Stimulated activated CD8-positive, alpha-beta memory T cell treated with anti-CD3 and anti-CD28 coated beads, Interleukin-12 subunit alpha, Interleukin-12 subunit beta, amount 100 ng/mL, for 4 hours (primary cell): ENCODE measurements around the gene PNMA3.
"Not testable (repeated sequence)": the region's sequence is repeated elsewhere in the genome, so short reads cannot be mapped to it uniquely, and the experiment has no call there.

Experiments
- DNase-seq: peaks from one replicate; pipeline ENCODE4 v3.0.0-alpha.2; 2020; ENCODE audit warnings: low read depth

Gene PNMA3, protein sequence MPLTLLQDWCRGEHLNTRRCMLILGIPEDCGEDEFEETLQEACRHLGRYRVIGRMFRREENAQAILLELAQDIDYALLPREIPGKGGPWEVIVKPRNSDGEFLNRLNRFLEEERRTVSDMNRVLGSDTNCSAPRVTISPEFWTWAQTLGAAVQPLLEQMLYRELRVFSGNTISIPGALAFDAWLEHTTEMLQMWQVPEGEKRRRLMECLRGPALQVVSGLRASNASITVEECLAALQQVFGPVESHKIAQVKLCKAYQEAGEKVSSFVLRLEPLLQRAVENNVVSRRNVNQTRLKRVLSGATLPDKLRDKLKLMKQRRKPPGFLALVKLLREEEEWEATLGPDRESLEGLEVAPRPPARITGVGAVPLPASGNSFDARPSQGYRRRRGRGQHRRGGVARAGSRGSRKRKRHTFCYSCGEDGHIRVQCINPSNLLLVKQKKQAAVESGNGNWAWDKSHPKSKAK

DNA sequence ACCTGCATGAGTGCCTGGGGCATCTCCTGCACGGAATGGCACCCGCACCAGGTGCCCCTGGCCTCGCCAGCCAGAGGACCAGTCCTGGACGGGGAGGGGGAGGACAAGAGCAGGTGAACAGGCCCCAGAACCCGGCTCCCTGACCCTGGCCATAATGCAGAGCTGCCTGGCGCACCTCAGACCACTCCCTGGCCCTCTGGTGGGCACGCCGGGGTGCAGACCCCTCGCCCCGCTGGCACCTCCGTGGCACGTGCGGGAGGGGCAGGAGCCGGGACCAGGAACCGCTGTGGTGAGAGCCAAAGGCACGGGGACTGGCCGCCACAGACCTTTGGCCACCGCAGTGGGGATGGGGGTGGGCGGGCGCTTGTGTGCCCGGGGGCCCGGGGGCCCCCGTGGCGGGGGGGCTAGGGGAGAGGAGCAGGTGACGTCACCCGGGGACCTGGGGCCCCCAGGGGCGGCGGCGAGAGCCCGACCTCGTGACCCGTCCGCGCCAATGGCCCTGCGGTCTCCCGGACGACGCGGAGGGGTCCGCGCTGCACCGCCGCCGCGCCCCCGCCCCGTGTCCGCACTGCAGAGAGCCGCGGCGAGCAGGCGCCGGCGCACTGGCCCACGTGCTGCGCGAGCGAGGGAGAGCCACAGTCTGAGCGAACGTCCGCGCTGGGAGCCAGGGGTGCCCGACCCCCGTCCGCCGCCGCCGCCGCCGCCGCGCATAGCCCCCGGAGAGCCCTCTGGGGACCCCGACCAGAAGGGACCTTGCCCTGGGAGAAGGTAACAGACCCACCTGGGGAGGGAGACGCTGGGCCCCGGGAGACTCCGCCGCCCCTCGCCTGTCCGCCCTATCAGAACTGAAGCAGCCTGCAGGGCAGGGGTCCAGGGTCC lies at the start of gene PNMA3:
Gene PNMA3, plus strand, starts transcription at position 600 of the 879 bp plus-strand sequence. CDS start 586 bp downstream, outside the sequence.
- DNase-seq, result no peak

DNA sequence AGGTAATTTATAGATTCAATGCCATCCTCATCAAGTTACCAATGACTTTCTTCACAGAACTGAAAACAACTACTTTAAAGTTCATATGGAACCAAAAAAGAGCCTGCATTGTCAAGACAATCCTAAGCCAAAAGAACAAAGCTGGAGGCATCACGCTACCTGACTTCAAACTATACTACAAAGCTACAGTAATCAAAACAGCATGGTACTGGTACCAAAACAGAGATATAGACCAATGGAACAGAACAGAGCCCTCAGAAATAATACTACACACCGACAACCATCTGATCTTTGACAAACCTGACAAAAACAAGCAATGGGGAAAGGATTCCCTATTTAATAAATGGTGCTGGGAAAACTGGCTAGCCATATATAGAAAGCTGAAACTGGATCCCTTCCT lies 39.1 kb upstream of the PNMA3 start:
- DNase-seq, result not testable (repeated sequence)

DNA sequence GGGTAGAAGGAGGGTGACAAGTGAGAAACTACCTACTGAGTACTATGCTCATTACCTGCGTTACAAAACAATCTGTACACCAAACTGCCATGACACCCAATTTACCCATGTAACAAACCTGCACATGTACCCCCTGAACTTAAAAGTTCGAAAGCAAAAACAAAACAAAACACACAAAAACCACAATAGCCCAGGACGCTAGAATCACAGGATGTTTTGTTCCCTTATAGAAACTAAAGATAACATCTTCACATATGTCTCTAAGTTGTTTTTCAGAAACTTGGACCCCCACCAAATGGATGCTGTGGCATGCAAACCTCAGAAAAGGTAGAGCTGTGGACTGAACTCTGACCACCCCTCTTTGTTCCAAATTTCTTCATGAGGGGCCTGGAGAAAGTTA lies 37.1 kb upstream of the PNMA3 start:
- no peak for DNase-seq

DNA sequence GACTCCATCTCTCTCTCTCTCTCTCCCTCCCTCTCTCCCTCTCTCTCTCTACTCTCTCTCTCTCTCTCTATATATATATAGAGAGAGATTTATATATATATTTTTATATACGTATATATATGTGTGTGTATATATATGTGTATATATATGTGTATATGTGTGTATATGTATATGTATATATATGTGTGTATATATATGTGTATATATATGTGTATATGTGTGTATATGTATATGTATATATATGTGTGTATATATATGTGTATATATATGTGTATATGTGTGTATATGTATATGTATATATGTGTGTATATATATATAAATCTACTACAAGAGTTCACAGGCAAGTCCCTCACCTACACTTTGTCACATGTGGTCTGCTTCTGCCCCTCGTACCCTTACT lies 29.8 kb upstream of the PNMA3 start:
- not testable (repeated sequence) for DNase-seq

DNA sequence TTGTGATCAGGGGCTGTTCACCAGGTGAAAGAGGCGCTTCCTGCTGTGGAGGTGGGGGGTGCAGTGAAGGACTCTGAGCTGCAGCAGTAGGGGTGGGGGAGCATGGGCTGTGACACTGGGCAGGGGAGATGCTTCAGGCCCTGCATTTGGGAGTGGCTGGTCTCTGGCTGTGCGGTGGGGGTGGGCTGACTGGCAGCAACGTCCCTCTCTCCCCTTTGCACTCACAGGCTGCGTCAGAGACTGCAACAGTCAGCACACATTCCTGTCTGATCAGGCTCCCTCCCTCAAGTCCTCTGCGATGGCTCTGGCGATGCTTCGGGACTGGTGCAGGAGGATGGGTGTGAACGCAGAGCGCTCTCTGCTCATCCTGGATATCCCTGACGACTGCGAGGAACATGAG lies 27.8 kb upstream of the PNMA3 start:
- DNase-seq, result not testable (repeated sequence)

DNA sequence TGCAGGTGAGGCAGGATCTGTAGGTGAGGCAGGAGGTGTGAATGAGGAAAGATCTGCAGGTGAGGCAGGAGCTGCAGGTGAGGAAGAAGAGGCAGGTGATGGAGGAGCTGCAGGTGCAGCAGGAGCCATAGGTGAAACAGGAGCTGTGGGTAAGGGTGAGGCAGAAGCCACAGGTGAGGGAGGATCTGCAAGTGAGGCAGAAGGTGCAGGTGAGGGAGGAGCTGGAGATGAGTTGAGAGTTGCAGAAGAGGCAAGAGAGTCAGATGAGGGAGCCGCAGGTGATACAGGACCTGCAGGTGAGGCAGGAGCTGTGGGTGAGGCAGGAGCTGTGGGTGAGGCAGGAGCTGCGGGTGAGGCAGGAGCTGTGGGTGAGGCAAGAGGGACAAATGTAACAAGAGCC lies 27.1 kb upstream of the PNMA3 start:
- DNase-seq, result no peak

DNA sequence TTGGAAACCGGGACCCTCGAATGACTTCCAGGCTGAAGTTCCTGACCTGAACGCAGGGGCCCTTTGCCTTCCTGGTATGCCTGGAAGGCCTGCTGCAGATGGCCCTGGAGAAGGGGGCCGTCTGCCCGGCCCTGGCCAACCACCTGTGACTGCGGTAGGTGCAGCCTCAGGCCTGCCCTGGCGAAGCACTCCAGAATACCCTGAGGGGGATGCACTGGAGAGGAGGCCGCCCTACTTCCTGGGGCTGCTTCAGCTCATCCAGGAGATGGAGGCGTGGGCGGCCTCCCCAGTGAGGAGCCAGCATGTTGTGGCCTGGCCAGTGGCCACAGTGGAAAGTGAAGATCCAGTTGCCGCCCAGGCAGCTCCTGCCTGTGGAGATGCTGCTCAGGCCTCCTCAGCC lies 26.4 kb upstream of the PNMA3 start:
- DNase-seq, result no peak

DNA sequence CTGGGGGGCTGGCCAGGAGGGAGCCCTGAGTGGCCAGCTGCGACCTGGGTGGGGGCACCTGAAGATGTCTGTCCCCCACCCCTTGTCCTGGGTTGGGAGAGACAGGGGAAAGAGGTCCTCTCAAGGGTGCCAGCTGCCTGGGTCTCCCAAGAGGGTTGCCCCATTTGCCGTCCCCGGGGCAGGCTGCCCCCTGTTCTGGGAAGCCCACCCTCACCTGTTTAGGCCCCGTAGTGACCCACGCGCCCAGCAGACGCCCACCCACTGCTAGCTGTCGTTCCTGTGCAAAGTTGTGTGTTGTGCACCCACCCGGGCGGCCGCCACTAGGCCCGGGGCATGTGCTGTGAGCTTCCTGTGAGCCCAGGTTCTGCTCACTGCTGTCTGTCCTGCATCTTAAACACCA lies 25.5 kb upstream of the PNMA3 start:
- no peak for DNase-seq

DNA sequence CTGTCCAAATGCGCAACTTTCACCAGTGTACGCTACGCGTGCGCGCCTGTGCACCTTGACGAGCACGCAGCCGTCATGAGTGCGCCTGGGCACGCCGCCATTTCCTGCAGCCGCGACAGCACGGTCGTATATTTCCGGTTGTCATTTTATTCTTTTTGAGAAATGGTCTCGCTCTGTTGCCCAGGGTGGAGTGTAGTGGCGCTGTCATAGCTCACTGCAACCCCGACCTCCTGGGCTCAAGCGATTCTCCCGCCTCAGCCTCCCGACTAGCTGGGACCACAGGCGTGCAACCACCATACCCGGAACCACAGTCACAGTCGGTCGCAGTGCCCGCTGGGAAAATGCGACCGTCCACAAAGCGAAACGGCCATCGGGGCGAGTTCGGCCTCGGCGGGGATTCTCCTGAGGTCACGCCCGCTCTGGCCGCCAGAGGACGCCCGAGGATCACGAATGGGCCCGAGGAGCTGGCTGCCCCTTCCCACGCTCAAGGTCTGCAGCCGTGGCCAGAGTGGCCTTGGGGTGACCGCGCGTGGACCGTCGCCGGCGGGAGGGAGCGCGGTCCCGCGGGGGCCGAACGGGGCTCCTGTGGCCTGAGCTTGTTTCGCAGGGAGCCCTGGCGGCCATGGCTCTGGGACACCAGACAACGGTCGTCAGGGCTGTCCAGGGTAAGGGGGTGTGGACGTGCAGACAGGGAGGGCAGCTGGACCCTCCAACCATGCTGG lies 23.7 kb upstream of the PNMA3 start:
- peak; percentile 40 for DNase-seq

DNA sequence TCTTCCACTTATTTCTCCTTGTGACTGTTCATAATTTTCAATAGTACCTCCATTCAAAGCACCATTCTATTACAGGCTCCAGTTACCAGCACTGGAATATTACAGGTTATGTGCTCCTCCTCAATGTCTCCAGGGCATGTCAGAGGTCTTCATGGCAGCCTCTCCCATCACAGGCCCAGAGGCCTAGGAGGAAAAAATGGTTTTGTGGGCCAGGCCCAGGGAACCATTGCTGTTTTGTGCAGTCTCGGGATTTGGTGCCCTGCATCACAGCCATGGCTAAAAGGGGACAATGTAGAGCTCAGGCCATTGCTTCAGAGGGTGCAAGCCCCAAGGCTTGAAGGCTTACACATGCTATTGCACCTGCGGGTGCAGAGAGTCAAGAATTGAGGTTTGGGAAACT lies 7.2 kb upstream of the PNMA3 start:
- DNase-seq, result no peak

DNA sequence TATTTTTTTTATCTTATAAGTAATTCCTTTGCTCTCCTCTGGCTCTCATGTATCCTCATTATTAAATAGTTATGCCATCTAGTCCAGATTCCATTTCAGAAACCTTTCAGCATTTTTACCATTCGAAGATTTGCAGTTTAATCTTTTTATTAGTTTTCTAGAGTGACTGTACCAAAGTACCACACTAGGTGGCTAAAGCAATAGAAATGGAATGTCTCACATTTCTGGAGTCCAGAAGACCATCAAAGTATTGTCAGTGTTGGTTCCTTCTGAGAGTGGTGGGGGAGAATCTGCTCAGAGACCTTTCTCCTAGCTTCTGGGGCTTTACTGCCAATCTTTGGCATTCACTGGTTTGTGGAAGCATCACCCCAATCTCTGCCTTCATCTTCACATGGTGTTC lies 3.7 kb upstream of the PNMA3 start:
- no peak for DNase-seq

DNA sequence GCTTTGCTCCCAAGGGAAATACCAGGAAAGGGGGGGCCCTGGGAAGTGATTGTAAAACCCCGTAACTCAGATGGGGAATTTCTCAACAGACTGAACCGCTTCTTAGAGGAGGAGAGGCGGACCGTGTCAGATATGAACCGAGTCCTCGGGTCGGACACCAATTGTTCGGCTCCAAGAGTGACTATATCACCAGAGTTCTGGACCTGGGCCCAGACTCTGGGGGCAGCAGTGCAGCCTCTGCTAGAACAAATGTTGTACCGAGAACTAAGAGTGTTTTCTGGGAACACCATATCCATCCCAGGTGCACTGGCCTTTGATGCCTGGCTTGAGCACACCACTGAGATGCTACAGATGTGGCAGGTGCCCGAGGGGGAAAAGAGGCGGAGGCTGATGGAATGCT lies 1.0 kb downstream of the PNMA3 start:
- no peak for DNase-seq

DNA sequence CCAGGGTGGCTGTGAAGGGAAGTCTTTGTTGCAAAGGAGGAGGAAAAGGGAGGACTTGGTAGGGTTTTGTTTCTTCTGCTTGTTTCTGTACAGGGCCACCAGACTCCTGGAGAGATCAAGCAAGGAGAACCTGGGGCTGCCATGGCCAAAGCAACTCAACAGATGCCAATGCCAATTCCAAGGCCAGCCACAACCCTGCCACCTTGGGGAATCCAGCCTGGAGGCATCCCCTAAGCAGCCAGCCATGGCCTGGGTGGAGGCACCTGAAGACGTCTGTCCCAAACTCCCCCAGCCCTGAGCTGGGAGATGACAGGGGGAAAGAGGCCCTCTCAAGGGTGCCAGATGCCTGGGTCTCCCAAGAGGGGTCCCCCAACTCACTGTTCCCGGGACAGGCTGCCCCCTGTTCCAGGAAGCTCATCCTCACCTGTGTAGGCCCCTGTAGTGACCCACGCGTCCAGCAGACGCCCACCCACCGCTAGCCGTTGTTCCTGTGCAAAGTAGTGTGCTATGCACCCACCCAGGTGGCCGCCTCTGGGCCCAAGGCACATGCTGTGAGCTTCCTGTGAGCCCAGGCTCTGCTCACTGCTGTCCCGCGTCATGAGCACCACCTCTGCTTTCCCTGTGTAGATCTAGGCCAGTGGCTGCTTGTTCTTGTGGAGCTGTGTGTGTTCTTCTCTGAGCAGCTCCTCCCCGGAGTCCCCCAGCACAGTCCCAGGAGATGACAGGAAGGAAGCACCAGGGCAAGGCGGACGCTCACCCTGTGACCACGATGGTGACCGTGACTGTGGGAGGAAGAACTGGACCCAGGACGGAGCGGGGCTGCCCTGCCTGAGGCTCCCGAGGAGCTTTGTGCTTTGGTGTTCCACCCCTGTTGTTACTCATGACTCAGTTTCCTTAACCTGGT lies 3.2 kb downstream of the PNMA3 start:
- no peak for DNase-seq

DNA sequence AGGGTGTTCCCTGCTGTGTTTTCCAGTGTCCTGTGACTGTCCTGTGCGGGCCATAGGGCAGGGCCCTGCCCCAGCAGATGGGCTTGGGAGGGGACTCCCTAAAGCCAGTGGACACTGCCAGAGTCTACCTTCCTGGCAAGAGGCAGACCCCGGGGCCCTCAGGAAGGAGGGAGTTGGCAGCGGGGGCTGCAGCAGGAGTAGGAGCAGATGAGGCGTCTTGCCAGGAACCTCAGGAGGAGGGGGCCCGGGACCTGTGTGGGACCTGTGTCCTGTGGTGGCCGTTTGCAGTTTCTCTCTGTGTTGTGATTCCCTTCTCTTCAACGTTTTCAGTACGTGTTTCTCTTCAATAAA lies 3.8 kb downstream of the PNMA3 start:
- no peak for DNase-seq

DNA sequence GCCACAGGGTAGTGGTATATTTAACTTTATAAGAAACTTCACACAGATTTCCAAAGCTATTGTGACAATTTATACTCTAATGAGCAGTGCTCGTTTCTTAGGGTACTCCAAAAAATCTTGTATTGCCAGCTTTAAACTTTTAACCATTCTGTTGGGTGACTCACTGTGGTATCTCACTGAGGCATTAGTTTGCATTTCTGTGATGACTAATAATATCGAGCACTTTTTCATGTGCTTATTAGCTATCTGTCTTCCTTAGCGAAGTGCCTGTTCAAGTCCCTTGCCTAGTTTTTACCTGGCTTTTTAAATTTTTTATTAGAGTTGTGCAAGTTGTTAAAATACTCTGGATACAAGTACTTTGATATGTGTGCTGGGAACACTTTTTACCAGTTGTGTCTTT lies 5.5 kb downstream of the PNMA3 start:
- DNase-seq, result no peak

DNA sequence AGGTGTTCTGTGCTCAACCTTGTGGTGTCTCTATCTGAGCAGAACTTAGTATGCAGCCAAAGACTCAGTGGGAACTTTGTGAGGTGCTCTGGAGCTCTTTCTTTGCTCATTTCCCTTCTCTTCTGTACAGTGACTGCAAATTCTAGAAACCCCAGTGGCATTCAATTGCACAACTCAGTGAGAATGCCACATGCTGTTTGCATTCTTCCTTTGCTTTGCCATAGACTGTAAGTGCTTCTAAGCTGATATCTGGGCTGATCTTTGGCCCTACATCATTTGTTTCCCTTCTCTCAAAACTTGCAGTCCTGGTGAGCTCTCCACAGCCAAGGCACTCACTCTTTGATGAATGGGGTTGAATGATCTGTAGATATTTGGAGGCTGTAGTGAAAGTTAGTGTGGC lies 7.0 kb downstream of the PNMA3 start:
- DNase-seq, result no peak

DNA sequence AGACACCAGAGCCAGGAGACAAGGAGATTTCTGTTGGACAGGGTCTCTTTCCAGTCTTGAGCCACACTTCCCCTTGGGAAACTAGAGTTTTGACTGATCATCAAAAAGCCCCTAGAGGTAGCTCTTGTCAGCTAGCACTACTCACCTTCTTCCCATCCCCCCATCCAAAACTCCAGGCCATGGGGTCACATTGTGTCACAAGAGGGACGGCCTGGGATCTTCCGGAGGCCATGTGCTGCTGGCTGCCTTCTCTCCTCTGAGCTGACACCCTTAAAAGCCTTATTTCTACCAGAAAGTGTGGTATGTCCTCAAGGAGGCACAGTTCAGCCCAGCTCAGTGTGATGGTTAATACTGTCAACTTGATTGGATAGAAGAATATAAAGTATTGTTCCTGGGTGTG lies 7.8 kb downstream of the PNMA3 start:
- no peak for DNase-seq

DNA sequence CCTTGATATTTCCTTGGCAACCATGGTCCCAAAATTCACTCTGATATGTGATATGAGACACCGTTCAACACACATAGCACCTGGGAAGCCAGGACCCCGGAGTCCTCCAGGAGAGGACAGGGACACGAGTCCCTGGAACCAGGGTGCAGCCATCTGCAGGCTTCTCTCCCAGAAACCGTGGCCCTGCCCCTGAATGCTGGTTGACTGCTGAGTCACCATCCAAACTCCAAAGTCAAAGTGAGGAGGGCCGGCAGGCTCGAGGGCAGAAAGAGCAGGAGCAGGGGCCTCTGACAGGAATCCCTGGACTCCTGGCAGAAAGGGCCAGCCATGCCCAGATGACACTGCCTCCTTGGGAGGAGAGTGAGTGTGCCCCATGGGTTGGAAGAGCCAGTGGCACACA lies 9.1 kb downstream of the PNMA3 start:
- no peak for DNase-seq

DNA sequence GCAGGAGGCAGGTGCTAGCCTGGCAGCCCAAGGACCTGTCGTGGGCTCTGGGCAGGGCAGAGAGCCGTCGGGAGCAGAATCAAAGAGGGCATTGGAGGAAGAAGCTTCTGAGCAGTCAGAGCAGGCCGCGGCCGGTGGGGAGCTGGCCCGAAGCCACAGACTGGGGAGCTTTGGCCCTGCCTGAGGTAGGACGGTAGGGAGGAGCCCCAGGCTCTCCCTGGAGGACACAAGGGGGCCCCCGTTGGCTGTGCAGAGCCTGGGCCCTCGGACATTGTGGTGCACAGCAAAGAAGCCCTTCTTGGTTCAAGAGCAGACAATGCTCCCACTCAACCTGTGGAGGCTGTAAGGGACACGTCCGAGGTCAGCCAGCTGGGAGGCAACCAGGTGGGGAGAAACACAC lies 10.1 kb downstream of the PNMA3 start:
- not testable (repeated sequence) for DNase-seq

DNA sequence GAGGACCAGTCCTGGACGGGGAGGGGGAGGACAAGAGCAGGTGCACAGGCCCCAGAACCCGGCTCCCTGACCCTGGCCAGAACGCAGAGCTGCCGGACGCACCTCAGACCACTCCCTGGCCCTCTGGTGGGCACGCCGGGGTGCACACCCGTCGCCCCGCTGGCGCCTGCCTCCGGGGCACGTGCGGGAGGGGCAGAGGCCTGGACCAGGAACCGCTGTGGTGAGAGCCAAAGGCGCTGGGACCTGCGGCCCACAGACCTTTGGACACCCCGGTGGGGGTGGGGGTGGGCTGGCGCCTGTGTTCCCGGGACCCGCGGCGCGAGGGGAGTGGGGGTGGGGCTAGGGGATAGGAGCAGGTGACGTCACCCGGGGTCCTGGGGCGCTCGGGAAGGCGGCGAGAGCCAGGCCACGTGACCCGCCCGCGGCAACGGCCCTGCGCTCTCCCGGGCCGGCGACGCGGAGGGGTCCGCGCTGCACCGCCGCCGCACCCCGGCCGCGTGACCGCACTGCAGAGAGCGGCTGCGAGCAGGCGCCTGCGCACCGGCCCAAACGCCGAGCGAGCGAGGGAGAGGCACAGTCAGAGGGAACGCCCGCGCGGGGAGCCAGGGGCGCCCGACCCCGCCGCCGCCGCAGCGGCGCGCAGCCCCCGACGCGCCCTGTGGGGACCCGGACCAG lies 15.8 kb downstream of the PNMA3 start, which contains the start of gene PNMA6A:
Gene PNMA6A, plus strand, starts transcription at position 546 of the 675 bp plus-strand sequence. CDS start 609 bp downstream, outside the sequence.
- DNase-seq, result not testable (repeated sequence)

DNA sequence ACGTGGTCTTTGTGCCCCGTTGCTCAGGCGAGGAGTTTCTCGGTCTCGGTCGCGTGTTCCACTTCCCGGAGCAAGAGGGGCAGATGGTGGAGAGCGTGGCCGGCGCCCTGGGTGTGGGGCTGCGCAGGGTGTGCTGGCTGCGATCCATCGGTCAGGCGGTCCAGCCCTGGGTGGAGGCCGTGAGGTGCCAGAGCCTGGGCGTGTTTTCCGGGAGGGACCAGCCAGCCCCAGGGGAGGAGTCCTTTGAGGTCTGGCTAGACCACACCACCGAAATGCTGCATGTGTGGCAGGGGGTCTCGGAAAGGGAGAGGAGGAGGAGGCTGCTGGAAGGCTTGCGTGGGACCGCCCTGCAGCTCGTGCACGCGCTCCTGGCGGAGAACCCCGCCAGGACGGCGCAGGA lies 17.1 kb downstream of the PNMA3 start:
- not testable (repeated sequence) for DNase-seq
